ENCODE results near the gene BEST3.

DNA sequence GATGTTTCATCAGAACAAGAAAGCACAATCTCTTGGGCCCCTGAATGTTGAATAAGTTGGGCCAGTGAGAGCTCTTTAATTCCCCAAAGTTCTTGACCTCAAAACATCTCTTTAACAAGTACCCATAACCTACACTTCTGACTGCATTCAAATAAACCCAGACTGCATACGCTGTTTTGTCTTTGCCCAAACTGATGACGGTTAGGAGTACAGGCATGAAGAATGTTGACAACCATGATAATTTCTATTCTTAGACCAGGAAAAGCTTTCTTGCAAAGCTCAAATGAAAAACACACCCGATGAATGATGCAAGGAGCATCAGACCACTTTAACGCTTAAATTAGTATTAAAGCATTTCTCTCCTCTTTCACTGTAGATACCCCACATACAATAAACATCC lies 27.8 kb upstream of the BEST3 start:
- no peak for TF ChIP-seq SUZ12 (IDR thresholded peaks at IDR 0.05)
- no peak for TF ChIP-seq ZNF384 (IDR thresholded peaks at IDR 0.05)
- no peak for TF ChIP-seq BHLHE40 (IDR thresholded peaks at IDR 0.05; ENCODE audit: borderline replicate concordance)
- TF ChIP-seq L3MBTL2 (conservative IDR thresholded peaks at IDR 0.05) = no peak
- TF ChIP-seq HDGF (IDR thresholded peaks at IDR 0.05; ENCODE audit: borderline replicate concordance) = no peak
- TF ChIP-seq ELF4 (IDR thresholded peaks at IDR 0.05) = no peak
- TF ChIP-seq FOXA1 (IDR thresholded peaks at IDR 0.05) = no peak
- TF ChIP-seq TARDBP (IDR thresholded peaks at IDR 0.05) = no peak
- TF ChIP-seq SP1 (IDR thresholded peaks at IDR 0.05) = no peak
- no peak for TF ChIP-seq FOXK2 (IDR thresholded peaks at IDR 0.05)
- no peak for TF ChIP-seq FOXM1 (IDR thresholded peaks at IDR 0.05; ENCODE audit: borderline replicate concordance)
- no peak for TF ChIP-seq PKNOX1 (IDR thresholded peaks at IDR 0.05)
- no peak for TF ChIP-seq ARNT (IDR thresholded peaks at IDR 0.05)
